GM19468 (cell line): ENCODE data around the gene VANGL1.

Experiments used
- ATAC-seq: cut with Tn5 transposase; IDR thresholded peaks from one replicate; pipeline ENCODE4 v1.9.1; 2021; ENCODE audit warnings: mild to moderate bottlenecking, moderate library complexity, moderate number of reproducible peaks; ENCODE audit not compliant: unreplicated experiment; ENCODE audit errors: extremely low read depth

The VANGL1 gene

GRCh38 chr1:115666206-115666605 is 24.4 kb downstream of the VANGL1 start:
- no peak for ATAC-seq

GRCh38 chr1:115666702-115667101 is 24.9 kb downstream of the VANGL1 start:
- ATAC-seq: no peak

GRCh38 chr1:115668579-115668978 is 26.8 kb downstream of the VANGL1 start:
- no peak for ATAC-seq

GRCh38 chr1:115669002-115669673 is 27.4 kb downstream of the VANGL1 start:
- no peak for ATAC-seq

GRCh38 chr1:115669886-115670285 is 28.1 kb downstream of the VANGL1 start:
- ATAC-seq: no peak

GRCh38 chr1:115670476-115671175 is 28.9 kb downstream of the VANGL1 start:
- no peak for ATAC-seq

GRCh38 chr1:115671176-115671934 is 29.6 kb downstream of the VANGL1 start:
- no peak for ATAC-seq

GRCh38 chr1:115672224-115673009 is 30.6 kb downstream of the VANGL1 start:
- no peak for ATAC-seq

- ATAC-seq: no peak
Measured at GRCh38 chr1:115676498-115677181, 34.9 kb downstream of the VANGL1 start.

- no peak for ATAC-seq
Measured at GRCh38 chr1:115677182-115677555, 35.4 kb downstream of the VANGL1 start.

- ATAC-seq: no peak
Measured at GRCh38 chr1:115677565-115677964, 35.8 kb downstream of the VANGL1 start.

GRCh38 chr1:115678141-115678540 is 36.4 kb downstream of the VANGL1 start:
- no peak for ATAC-seq

- no peak for ATAC-seq
Measured at GRCh38 chr1:115679141-115679611, 37.4 kb downstream of the VANGL1 start.

- no peak for ATAC-seq
Measured at GRCh38 chr1:115680730-115681111, 39.0 kb downstream of the VANGL1 start.

- ATAC-seq: no peak
Measured at GRCh38 chr1:115682792-115683191, 41.0 kb downstream of the VANGL1 start.

GRCh38 chr1:115685029-115685705 is 43.4 kb downstream of the VANGL1 start:
- ATAC-seq: no peak

GRCh38 chr1:115687744-115688143 is 46.0 kb downstream of the VANGL1 start:
- no peak for ATAC-seq

GRCh38 chr1:115690972-115691371 is 49.2 kb downstream of the VANGL1 start:
- no peak for ATAC-seq

GRCh38 chr1:115692224-115692623 is 50.5 kb downstream of the VANGL1 start:
- no peak for ATAC-seq
